HCT116 (cell line): Measurements from ENCODE around the gene DNM1L.

Experiments
- CBX3 ChIP-seq: IDR thresholded peaks from 2 replicates; pipeline ENCODE4 v1.6.1; 2012; ENCODE audit warnings: low read depth
- CTCF ChIP-seq, 3 experiments: fragments of 200-600 bp in 1 of 3; sonication (generic) in 1 of 3; IDR thresholded peaks in 2 of 3; conservative IDR thresholded peaks in 1 of 3; 2 replicates each; pipeline ENCODE4 v1.5.1; 2012 to 2017; ENCODE audit warnings: low read depth in 2 of 3, low read length in 2 of 3, antibody characterized with exemption in 1 of 3, borderline replicate concordance in 1 of 3, control low read depth in 1 of 3, mild to moderate bottlenecking in 1 of 3, mixed read lengths in 1 of 3, mixed run types in 1 of 3, moderate library complexity in 1 of 3; ENCODE audit not compliant: insufficient read depth in 1 of 3
- EGR1 ChIP-seq: IDR thresholded peaks from 2 replicates; pipeline ENCODE4 v1.6.1; 2012; ENCODE audit warnings: low read depth
- EZH2 ChIP-seq: fragments of 200-600 bp; sonication (generic); IDR thresholded peaks from 2 replicates; pipeline ENCODE4 v1.6.1; 2017; ENCODE audit warnings: antibody characterized with exemption, mixed run types
- JUND ChIP-seq: IDR thresholded peaks from 2 replicates; pipeline ENCODE4 v1.6.1; 2012
- POLR2A ChIP-seq: IDR thresholded peaks from 2 replicates; pipeline ENCODE4 v1.7.0; 2011; ENCODE audit warnings: borderline replicate concordance; ENCODE audit not compliant: insufficient read depth, insufficient read length; ENCODE audit errors: extremely low read depth
- POLR2AphosphoS5 ChIP-seq: IDR thresholded peaks from 2 replicates; pipeline ENCODE4 v1.6.1; 2011; ENCODE audit warnings: mild to moderate bottlenecking, low read depth, low read length, moderate library complexity
- RAD21 ChIP-seq: IDR thresholded peaks from 2 replicates; pipeline ENCODE4 v1.6.1; 2012; ENCODE audit warnings: low read depth, mild to moderate bottlenecking
- REST ChIP-seq: IDR thresholded peaks from 2 replicates; pipeline ENCODE4 v1.6.1; 2012; ENCODE audit warnings: low read depth
- SP1 ChIP-seq: IDR thresholded peaks from 2 replicates; pipeline ENCODE4 v1.6.1; 2012; ENCODE audit warnings: low read depth
- YY1 ChIP-seq: IDR thresholded peaks from 2 replicates; pipeline ENCODE4 v1.6.1; 2011; ENCODE audit warnings: low read length, low read depth, moderate library complexity, mild to moderate bottlenecking; ENCODE audit not compliant: insufficient replicate concordance; ENCODE audit errors: extremely low read depth
- ZBTB33 ChIP-seq: IDR thresholded peaks from 2 replicates; pipeline ENCODE4 v1.6.1; 2011; ENCODE audit warnings: mild to moderate bottlenecking, low read length, moderate library complexity; ENCODE audit not compliant: insufficient replicate concordance; ENCODE audit errors: extremely low read depth
- ZFX ChIP-seq: fragments of 450-650 bp; IDR thresholded peaks from 2 replicates; pipeline ENCODE4 v1.6.1; 2017
- ZNF274 ChIP-seq: fragments of 200-500 bp; sonication (Bioruptor generic); IDR thresholded peaks from 2 replicates; pipeline ENCODE4 v1.6.1; 2014; ENCODE audit warnings: mild to moderate bottlenecking, low read depth, low read length, inconsistent platforms

GRCh38 chr12:32753605-32754004 lies 74.5 kb downstream of the DNM1L start:
- no peak for TF ChIP-seq CTCF (IDR thresholded peaks at IDR 0.05 in 2 of 3, conservative IDR thresholded peaks at IDR 0.05 in 1 of 3; ENCODE audit: borderline replicate concordance in 1 of 3, insufficient read depth in 1 of 3, low read depth in 2 of 3, low read length in 2 of 3)
- no peak for TF ChIP-seq ZFX
- TF ChIP-seq POLR2AphosphoS5 = no peak
- no peak for TF ChIP-seq RAD21
- no peak for TF ChIP-seq JUND
- no peak for TF ChIP-seq EZH2
- TF ChIP-seq REST = no peak
- no peak for TF ChIP-seq YY1
- TF ChIP-seq SP1 = no peak
- no peak for TF ChIP-seq EGR1
- no peak for TF ChIP-seq POLR2A
- no peak for TF ChIP-seq ZNF274
- TF ChIP-seq ZBTB33 = no peak
- TF ChIP-seq CBX3 = no peak
